ENCODE results near the gene ZSCAN1.

ZSCAN1 gene

GRCh38 chr19:58021541-58022282 lies 12.1 kb upstream of the ZSCAN1 start:
- DNase-seq (ENCODE audit: low read depth), result peak; percentile 31
- H3K4me3 ChIP-seq (ENCODE audit: control insufficient read depth, low read depth, low read length), result no peak overlapping the region
- TF ChIP-seq, protein P1, sequence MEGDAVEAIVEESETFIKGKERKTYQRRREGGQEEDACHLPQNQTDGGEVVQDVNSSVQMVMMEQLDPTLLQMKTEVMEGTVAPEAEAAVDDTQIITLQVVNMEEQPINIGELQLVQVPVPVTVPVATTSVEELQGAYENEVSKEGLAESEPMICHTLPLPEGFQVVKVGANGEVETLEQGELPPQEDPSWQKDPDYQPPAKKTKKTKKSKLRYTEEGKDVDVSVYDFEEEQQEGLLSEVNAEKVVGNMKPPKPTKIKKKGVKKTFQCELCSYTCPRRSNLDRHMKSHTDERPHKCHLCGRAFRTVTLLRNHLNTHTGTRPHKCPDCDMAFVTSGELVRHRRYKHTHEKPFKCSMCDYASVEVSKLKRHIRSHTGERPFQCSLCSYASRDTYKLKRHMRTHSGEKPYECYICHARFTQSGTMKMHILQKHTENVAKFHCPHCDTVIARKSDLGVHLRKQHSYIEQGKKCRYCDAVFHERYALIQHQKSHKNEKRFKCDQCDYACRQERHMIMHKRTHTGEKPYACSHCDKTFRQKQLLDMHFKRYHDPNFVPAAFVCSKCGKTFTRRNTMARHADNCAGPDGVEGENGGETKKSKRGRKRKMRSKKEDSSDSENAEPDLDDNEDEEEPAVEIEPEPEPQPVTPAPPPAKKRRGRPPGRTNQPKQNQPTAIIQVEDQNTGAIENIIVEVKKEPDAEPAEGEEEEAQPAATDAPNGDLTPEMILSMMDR (IDR thresholded peaks at IDR 0.05; ENCODE audit: control insufficient read depth, insufficient read depth, low read depth, low read length, missing control alignments), result peak; percentile 54

DNA sequence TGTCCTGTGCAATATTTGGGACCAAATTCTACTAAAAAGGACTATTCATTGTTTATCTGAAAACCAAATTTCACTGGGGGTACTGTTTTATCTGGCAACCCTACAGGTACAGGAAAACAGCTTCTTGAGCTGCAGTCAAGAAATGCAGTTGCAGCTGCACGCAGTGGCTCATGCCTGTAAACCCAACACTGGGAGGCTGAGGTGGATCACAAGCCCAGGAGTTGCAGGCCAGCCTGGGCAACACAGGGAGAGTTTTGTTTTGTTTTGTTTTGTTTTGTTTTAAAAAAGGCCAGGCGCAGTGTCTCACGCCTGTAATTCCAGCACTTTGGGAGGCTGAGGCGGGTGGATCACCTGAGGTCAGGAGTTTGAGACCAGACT lies 11.6 kb upstream of the ZSCAN1 start:
- TF ChIP-seq, protein P1 (IDR thresholded peaks at IDR 0.05; ENCODE audit: control insufficient read depth, insufficient read depth, low read depth, low read length, missing control alignments), result no peak
- no peak overlapping the region for H3K4me3 ChIP-seq (ENCODE audit: control insufficient read depth, low read depth, low read length)
- no peak for DNase-seq (ENCODE audit: low read depth)

DNA sequence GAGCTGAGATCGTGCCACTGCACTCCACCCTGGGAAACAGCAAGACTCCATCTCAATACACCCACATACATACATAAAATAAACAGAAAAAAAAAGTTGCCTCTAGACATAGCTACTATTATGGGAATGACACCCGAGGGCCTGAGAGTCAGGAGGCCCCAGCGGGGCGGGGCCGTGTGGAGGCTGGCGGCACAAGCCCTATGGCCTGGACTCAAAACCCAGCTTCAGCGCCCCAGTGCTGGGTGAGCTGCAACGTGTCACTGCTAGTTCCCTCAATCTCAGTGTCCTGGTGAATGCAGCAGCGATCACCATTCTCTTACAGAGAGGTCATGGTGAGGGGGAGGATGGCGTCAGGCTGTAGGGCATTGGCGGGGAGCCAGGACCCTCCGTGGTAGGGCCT lies 9.2 kb upstream of the ZSCAN1 start:
- TF ChIP-seq, protein P1 (IDR thresholded peaks at IDR 0.05; ENCODE audit: control insufficient read depth, insufficient read depth, low read depth, low read length, missing control alignments), result no peak
- H3K4me3 ChIP-seq (ENCODE audit: control insufficient read depth, low read depth, low read length), result no peak overlapping the region
- DNase-seq (ENCODE audit: low read depth), result no peak

DNA sequence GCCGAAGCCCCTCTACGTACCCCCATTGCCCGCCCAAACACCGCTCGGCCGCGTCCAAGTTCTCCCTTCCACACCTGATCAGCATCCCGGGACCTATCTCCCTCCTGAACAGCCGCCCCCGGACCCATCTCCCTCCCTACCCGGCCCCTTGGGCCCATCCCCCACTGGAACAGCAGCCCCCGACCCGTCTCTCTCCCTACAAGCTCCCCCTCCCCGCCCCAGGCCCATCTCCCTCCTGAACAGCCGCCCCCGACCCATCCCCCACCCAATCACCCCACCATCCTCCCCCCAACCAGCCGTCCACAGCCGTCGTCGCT lies 610 bp downstream of the ZSCAN1 start:
- TF ChIP-seq, protein P1 (IDR thresholded peaks at IDR 0.05; ENCODE audit: control insufficient read depth, insufficient read depth, low read depth, low read length, missing control alignments), result no peak
- H3K4me3 ChIP-seq (ENCODE audit: control insufficient read depth, low read depth, low read length), result no peak overlapping the region
- DNase-seq (ENCODE audit: low read depth), result no peak

DNA sequence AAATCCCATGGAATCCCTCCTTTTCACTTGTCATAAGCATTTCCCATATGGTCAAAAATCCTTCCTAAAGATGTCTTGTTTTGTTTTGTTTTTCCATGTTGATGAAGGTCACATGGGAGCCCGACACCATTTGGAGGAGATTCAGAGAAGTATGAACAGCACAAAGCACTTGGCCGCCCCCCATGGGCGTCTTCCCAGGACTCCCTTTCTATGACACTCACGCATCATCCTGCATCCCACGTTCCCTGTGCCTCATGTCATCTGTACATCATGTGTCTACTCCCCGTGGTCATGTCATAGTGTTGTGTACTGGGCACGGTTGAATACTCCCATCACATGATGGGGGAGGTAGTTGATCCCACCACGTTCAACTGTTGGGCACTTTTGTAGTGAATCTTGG lies 2.0 kb downstream of the ZSCAN1 start:
- TF ChIP-seq, protein P1 (IDR thresholded peaks at IDR 0.05; ENCODE audit: control insufficient read depth, insufficient read depth, low read depth, low read length, missing control alignments), result no peak
- DNase-seq (ENCODE audit: low read depth), result no peak
- no peak overlapping the region for H3K4me3 ChIP-seq (ENCODE audit: control insufficient read depth, low read depth, low read length)

DNA sequence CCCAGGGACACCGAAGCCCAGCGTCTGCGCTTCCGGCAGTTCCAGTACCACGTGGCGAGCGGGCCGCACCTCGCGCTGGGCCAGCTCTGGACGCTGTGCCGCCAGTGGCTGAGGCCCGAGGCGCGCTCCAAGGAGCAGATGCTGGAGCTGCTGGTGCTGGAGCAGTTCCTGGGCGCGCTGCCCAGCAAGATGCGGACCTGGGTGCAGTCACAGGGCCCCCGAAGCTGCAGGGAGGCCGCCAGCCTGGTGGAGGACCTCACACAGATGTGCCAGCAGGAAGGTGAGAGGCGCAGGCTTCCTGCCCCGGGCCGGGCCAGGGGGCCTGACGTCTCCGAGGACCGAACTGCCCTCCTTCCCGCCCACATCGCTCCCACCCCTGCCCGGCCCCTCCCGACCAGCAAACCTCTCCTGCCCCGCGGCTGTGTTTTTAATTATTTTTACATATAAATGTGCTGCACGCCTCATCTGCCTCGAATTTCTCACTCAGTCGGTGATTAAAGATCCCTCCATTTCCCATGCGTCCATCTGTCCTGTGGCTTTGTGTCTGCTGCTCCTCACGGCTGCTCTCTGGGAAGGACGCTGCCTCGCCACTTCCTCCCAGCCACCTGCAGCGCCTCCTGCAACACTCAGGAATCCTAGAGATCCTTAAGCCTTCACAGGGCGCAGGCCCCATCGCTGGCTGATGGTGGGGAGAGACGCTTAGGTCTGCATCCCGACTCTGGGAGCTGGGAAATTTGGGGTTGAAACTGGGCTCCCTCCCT lies 4.3 kb downstream of the ZSCAN1 start:
- no peak for DNase-seq (ENCODE audit: low read depth)
- TF ChIP-seq, protein P1 (IDR thresholded peaks at IDR 0.05; ENCODE audit: control insufficient read depth, insufficient read depth, low read depth, low read length, missing control alignments), result no peak
- H3K4me3 ChIP-seq (ENCODE audit: control insufficient read depth, low read depth, low read length), result no peak overlapping the region

Measured in AG09309 (cell line).